Endodermal cell (in vitro differentiated cells): ENCODE results near the gene ZNRD2. TPM values are rescaled to one million over a fixed set of nuclear protein-coding genes. Genes with fewer than 3 reads are reported as not detected.

ENCODE experiments used
- DNase-seq: peaks from one replicate; pipeline ENCODE4 v3.0.0-alpha.2; 2017
- H3K27ac ChIP-seq: 2 replicates; pipeline ENCODE4 v1.5.1; 2013; ENCODE audit warnings: mild to moderate bottlenecking, low read depth, low read length, moderate library complexity
- H3K27me3 ChIP-seq: 2 replicates; pipeline ENCODE4 v1.6.1; 2013; ENCODE audit warnings: mild to moderate bottlenecking, low read length, moderate library complexity; ENCODE audit not compliant: insufficient read depth, control insufficient read depth, poor library complexity, severe bottlenecking
- H3K36me3 ChIP-seq: 2 replicates; pipeline ENCODE4 v1.7.0; 2013; ENCODE audit warnings: mild to moderate bottlenecking, low read length, moderate library complexity; ENCODE audit not compliant: control insufficient read depth, insufficient read depth
- H3K4me1 ChIP-seq: one replicate; pipeline ENCODE4 v1.7.0; 2013; ENCODE audit warnings: low read length; ENCODE audit not compliant: control insufficient read depth, insufficient read depth
- H3K4me3 ChIP-seq: 2 replicates; pipeline ENCODE4 v1.5.1; 2013; ENCODE audit warnings: mild to moderate bottlenecking, low read length, moderate library complexity
- H3K9ac ChIP-seq: 2 replicates; pipeline ENCODE4 v1.6.1; 2013; ENCODE audit warnings: mild to moderate bottlenecking, low read length, moderate library complexity; ENCODE audit not compliant: poor library complexity, severe bottlenecking; ENCODE audit errors: extremely low read depth
- H3K9me3 ChIP-seq: 2 replicates; pipeline ENCODE4 v1.6.1; 2013; ENCODE audit warnings: mild to moderate bottlenecking, low read length, moderate library complexity; ENCODE audit not compliant: control insufficient read depth
- H3K27ac Mint-ChIP-seq: 2 replicates; pipeline ENCODE4 v1.8.0; 2020; ENCODE audit warnings: mixed read lengths
- H3K27me3 Mint-ChIP-seq: 2 replicates; pipeline ENCODE4 v1.8.0; 2021; ENCODE audit warnings: mild to moderate bottlenecking, mixed read lengths; ENCODE audit not compliant: insufficient read depth
- H3K36me3 Mint-ChIP-seq: 2 replicates; pipeline ENCODE4 v1.8.0; 2020; ENCODE audit warnings: low read depth, mixed read lengths
- H3K4me1 Mint-ChIP-seq: 2 replicates; pipeline ENCODE4 v1.8.0; 2020; ENCODE audit warnings: mixed read lengths
- H3K4me3 Mint-ChIP-seq: 2 replicates; pipeline ENCODE4 v1.8.0; 2020; ENCODE audit warnings: mild to moderate bottlenecking, moderate library complexity, mixed read lengths
- H3K9me3 Mint-ChIP-seq: 2 replicates; pipeline ENCODE4 v1.8.0; 2020; ENCODE audit warnings: mild to moderate bottlenecking, mixed read lengths
- WGBS, 2 experiments: methylation state at CpG; one replicate each; pipeline versions ENCODE4 v1.1.5 to v1.1.7; 2013; ENCODE audit warnings: missing lambda C conversion rate in 2 of 2, mixed read lengths in 1 of 2; ENCODE audit not compliant: insufficient coverage in 1 of 2, insufficient read length in 1 of 2; 5-methylcytosine and 5-hydroxymethylcytosine counted together
- total RNA-seq, 2 donors: library from RNA; stranded (reverse); fragmentation: NEBNext Ultra II Directional in 1 of 2; extraction: Animal tissue kit (Norgen Biotek cat#: 25700) in 1 of 2; gene quantifications; 2 replicates in 1 of 2; 3 replicates in 1 of 2; pipeline ENCODE4 v1.2.1, GENCODE V29; 2021
- TF ChIP-seq, protein P1 (sequence below): fragments of 200-600 bp; sonication (generic); conservative IDR thresholded peaks from 2 replicates; pipeline ENCODE4 v1.5.0; 2021; ENCODE audit warnings: antibody characterized with exemption, mild to moderate bottlenecking

Gene ZNRD2
- total RNA-seq, 2 donors from 2014 or later = 32.8 to 36.5 TPM

DNA sequence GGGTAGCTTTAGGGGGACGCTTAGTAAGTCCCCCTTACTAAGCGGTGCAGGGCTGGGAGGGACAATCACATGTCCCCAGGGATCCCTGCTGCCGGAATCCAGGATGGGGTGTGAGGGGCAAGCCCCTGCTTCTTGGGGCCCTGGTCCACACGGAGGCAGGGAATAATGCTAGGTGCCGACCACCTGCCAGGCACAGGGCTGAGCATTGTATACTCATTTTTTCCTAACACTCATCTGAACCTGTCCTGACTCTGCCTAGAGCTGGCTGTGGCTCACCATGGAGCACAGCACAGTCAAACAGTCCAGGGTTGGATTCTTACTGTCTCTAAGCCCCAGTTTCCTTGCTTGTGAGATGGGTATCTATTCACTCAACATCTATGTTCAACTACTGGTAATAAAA is 10.7 kb upstream of the ZNRD2 start:
- Histone ChIP-seq H3K9ac (no peak overlapping the region), H3K4me1 (peaks cover 14% of the 10 kb centered on the region), H3K27ac (no peak overlapping the region), H3K4me3 (no peak overlapping the region), H3K36me3 (no peaks in the 10 kb centered on the region), H3K9me3 (no peaks in the 10 kb centered on the region), H3K27me3 (peaks cover 9% of the 10 kb centered on the region)
- Mint-ChIP-seq H3K4me1 (peaks cover 16% of the 10 kb centered on the region), H3K4me3 (peak overlapping the region; percentile 59), H3K27ac (no peak overlapping the region), H3K27me3 (peaks cover 51% of the 10 kb centered on the region), H3K9me3 (no peaks in the 10 kb centered on the region), H3K36me3 (no peaks in the 10 kb centered on the region)
- WGBS, 2 experiments = 79 to 84% methylated on average over 4 to 5 of the region's 5 CpGs
- TF ChIP-seq, protein P1, sequence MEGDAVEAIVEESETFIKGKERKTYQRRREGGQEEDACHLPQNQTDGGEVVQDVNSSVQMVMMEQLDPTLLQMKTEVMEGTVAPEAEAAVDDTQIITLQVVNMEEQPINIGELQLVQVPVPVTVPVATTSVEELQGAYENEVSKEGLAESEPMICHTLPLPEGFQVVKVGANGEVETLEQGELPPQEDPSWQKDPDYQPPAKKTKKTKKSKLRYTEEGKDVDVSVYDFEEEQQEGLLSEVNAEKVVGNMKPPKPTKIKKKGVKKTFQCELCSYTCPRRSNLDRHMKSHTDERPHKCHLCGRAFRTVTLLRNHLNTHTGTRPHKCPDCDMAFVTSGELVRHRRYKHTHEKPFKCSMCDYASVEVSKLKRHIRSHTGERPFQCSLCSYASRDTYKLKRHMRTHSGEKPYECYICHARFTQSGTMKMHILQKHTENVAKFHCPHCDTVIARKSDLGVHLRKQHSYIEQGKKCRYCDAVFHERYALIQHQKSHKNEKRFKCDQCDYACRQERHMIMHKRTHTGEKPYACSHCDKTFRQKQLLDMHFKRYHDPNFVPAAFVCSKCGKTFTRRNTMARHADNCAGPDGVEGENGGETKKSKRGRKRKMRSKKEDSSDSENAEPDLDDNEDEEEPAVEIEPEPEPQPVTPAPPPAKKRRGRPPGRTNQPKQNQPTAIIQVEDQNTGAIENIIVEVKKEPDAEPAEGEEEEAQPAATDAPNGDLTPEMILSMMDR = no peak
- DNase-seq = no peak

DNA sequence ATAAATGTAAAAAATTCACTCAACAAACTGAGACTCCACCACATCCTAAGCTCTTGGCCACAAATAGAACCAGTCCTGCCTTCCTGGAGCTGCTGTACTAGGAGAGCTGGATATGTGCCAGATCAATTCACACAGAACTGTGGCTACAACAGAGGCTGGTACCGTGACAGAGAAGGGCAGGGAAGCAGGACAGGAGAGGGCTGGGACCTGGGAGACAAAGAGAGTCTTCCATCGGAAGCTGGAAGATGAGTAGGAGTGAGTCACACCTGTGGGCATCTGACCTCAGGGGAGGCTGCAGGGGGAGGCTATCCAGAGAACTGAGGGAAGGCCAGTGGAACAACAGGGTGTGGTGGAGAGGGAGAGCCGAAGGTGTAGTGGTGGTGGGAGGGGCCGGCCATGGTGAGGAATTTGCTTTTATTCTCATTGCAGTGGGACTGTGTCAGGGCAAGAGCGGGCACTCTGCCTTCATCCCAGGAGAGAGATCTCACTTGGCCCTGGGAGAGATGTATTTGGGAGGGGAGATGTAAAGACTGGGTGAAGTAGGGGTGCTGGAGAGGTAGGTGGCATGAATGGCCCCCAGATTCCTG is 10.2 kb upstream of the ZNRD2 start:
- peaks cover 14% of the 10 kb centered on the region for H3K4me1 ChIP-seq
- Mint-ChIP-seq H3K36me3 (no peaks in the 10 kb centered on the region), H3K4me3 (no peak overlapping the region), H3K4me1 (peaks cover 16% of the 10 kb centered on the region), H3K27me3 (peaks cover 45% of the 10 kb centered on the region), H3K27ac (peak overlapping the region; percentile 69), H3K9me3 (no peaks in the 10 kb centered on the region)
- peaks cover 5% of the 10 kb centered on the region for H3K27me3 ChIP-seq
- TF ChIP-seq, protein P1 = no peak
- DNase-seq = peak; percentile 74
- no peak overlapping the region for H3K4me3 ChIP-seq
- no peak overlapping the region for H3K27ac ChIP-seq
- no peaks in the 10 kb centered on the region for H3K9me3 ChIP-seq
- no peak overlapping the region for H3K9ac ChIP-seq
- no peaks in the 10 kb centered on the region for H3K36me3 ChIP-seq
- WGBS, 2 experiments = 63 to 73% methylated on average over 2 to 5 of the region's 5 CpGs

GRCh38 chr11:65560555-65561418 is 9.5 kb upstream of the ZNRD2 start:
- Mint-ChIP-seq H3K27ac (peak overlapping the region; percentile 69), H3K27me3 (peaks cover 39% of the 10 kb centered on the region), H3K4me3 (no peak overlapping the region), H3K36me3 (no peaks in the 10 kb centered on the region), H3K4me1 (peaks cover 16% of the 10 kb centered on the region), H3K9me3 (no peaks in the 10 kb centered on the region)
- Histone ChIP-seq H3K36me3 (no peaks in the 10 kb centered on the region), H3K27ac (no peak overlapping the region), H3K9ac (no peak overlapping the region), H3K4me3 (no peak overlapping the region), H3K4me1 (peaks cover 14% of the 10 kb centered on the region), H3K9me3 (no peaks in the 10 kb centered on the region), H3K27me3 (no peaks in the 10 kb centered on the region)
- DNase-seq = peak; percentile 88
- TF ChIP-seq, protein P1 = no peak
- WGBS, 2 experiments = 29 to 30% methylated on average over 15 of the region's 15 CpGs
